Endothelial cell of umbilical vein (primary cell): ENCODE measurements around the gene SLC9A3. TPM values are rescaled to one million over a fixed set of nuclear protein-coding genes. Genes with fewer than 3 reads are reported as not detected.

Experiments used
- BruUV-seq: library from RNA; stranded (reverse); fragments of 400-500 nt; replicated peaks from 2 replicates; lab custom pipeline; 2021; lab: Mats Ljungman, UMichigan
- CTCF ChIA-PET: fragments of 300-600, 350-600 bp; sonication (Branson Sonifier 250); formaldehyde crosslinking; loops from one replicate; lab custom pipeline; 2021; ENCODE audit warnings: antibody characterized with exemption, inconsistent platforms; lab: Charles Lee
- POLR2A ChIA-PET: fragments of 300-600, 350-600 bp; sonication (Branson Sonifier 250); formaldehyde crosslinking; loops from one replicate; lab custom pipeline; 2021; ENCODE audit warnings: antibody characterized with exemption, inconsistent platforms; lab: Charles Lee
- DNase-seq: peaks from one replicate; pipeline ENCODE4 v3.0.0-alpha.2; 2011; ENCODE audit warnings: low read depth, low spot score
- FAIRE-seq: peaks from 2 replicates; lab custom pipeline; 2011; peaks lifted over from hg19 to GRCh38; lab: Jason Lieb, UNC
- H2AFZ ChIP-seq: 2 replicates; pipeline ENCODE4 v1.6.0; 2012; ENCODE audit warnings: low read depth, low read length, control low read depth, inconsistent platforms
- H3K27ac ChIP-seq: 2 replicates; pipeline ENCODE4 v1.5.1; 2011; ENCODE audit warnings: low read depth, mild to moderate bottlenecking, control low read depth, low read length, moderate library complexity; ENCODE audit not compliant: insufficient read depth
- H3K27me3 ChIP-seq, 2 experiments: 2 replicates each; pipeline versions ENCODE4 v1.6.0 to v1.6.1; 2011; ENCODE audit warnings: low read length in 2 of 2, mixed read lengths in 1 of 2; ENCODE audit not compliant: control insufficient read depth in 2 of 2, insufficient read depth in 2 of 2
- H3K36me3 ChIP-seq, 2 experiments: 2 replicates in 1 of 2; 3 replicates in 1 of 2; pipeline ENCODE4 v1.5.1; 2011; ENCODE audit warnings: low read length in 2 of 2, mild to moderate bottlenecking in 1 of 2, moderate library complexity in 1 of 2; ENCODE audit not compliant: control insufficient read depth in 2 of 2, insufficient read depth in 2 of 2; ENCODE audit errors: extremely low read depth in 1 of 2
- H3K4me1 ChIP-seq: 3 replicates; pipeline ENCODE4 v1.5.1; 2011; ENCODE audit warnings: mild to moderate bottlenecking, low read length; ENCODE audit not compliant: control insufficient read depth, insufficient read depth; ENCODE audit errors: extremely low read depth
- H3K4me2 ChIP-seq: 2 replicates; pipeline ENCODE4 v1.6.1; 2011; ENCODE audit warnings: low read length, control low read depth, mixed read lengths; ENCODE audit not compliant: insufficient read depth
- H3K4me3 ChIP-seq, 3 experiments: fragments of 200-600 bp in 1 of 3; sonication (generic), shearing (Covaris generic) in 1 of 3; replicated peaks in 1 of 3; 2 replicates each; pipeline ENCODE4 v1.5.1; 2011 to 2016; ENCODE audit warnings: control low read depth in 3 of 3, low read length in 3 of 3, mild to moderate bottlenecking in 2 of 3, inconsistent platforms in 1 of 3, low read depth in 1 of 3, moderate library complexity in 1 of 3; ENCODE audit not compliant: insufficient read depth in 1 of 3
- H3K79me2 ChIP-seq: 2 replicates; pipeline ENCODE4 v1.6.0; 2012; ENCODE audit warnings: low read length, inconsistent platforms; ENCODE audit not compliant: control insufficient read depth, insufficient read depth
- H3K9ac ChIP-seq: replicated peaks from 2 replicates; pipeline ENCODE3; 2011; ENCODE audit warnings: low read length, control low read depth; ENCODE audit not compliant: insufficient read depth; ENCODE audit errors: extremely low read depth
- H3K9me1 ChIP-seq: replicated peaks from 3 replicates; pipeline ENCODE4 v1.6.0; 2011; ENCODE audit warnings: mild to moderate bottlenecking, low read length; ENCODE audit not compliant: control insufficient read depth, insufficient read depth; ENCODE audit errors: extremely low read depth
- H3K9me3 ChIP-seq: replicated peaks from 2 replicates; pipeline ENCODE4 v1.5.1; 2012; ENCODE audit warnings: low read length, inconsistent platforms; ENCODE audit not compliant: control insufficient read depth, insufficient read depth
- H4K20me1 ChIP-seq: replicated peaks from 2 replicates; pipeline ENCODE3; 2011; ENCODE audit warnings: mild to moderate bottlenecking, low read length; ENCODE audit not compliant: control insufficient read depth, insufficient read depth; ENCODE audit errors: extremely low read depth
- CTCF ChIP-seq, 2 donors: IDR thresholded peaks; 1 replicate in 1 of 2; 2 replicates in 1 of 2; pipeline ENCODE4 v1.5.1; 2011; ENCODE audit warnings: low read length in 2 of 2, mild to moderate bottlenecking in 2 of 2, moderate library complexity in 2 of 2, control low read depth in 1 of 2, inconsistent platforms in 1 of 2, low read depth in 1 of 2; ENCODE audit not compliant: insufficient read depth in 1 of 2; ENCODE audit errors: extremely low read depth in 1 of 2
- FOS ChIP-seq: IDR thresholded peaks from 2 replicates; pipeline ENCODE4 v1.6.1; 2011; ENCODE audit warnings: mild to moderate bottlenecking, low read length, moderate library complexity, borderline replicate concordance; ENCODE audit not compliant: insufficient read depth
- JUN ChIP-seq: IDR thresholded peaks from 2 replicates; pipeline ENCODE4 v1.6.1; 2011; ENCODE audit warnings: borderline replicate concordance, low read depth; ENCODE audit not compliant: insufficient read length, insufficient read depth
- MAX ChIP-seq: IDR thresholded peaks from 2 replicates; pipeline ENCODE4 v1.6.1; 2011; ENCODE audit not compliant: insufficient read depth, insufficient read length
- POLR2AphosphoS5 ChIP-seq: IDR thresholded peaks from 2 replicates; pipeline ENCODE4 v1.6.1; 2012; ENCODE audit warnings: low read depth, mild to moderate bottlenecking, control low read depth, low read length, moderate library complexity; ENCODE audit not compliant: insufficient read depth
- dilution Hi-C: fragments of 300-500 bp; cut with MboI; formaldehyde crosslinking; loops from one replicate; pipeline ENCODE4 v1.15.0; 2019; ENCODE audit warnings: low sequenced_read_pairs; ENCODE audit not compliant: extremely low pct_ligation_motif_present
- intact Hi-C: fragments of 100-400 bp; cut with micrococcal nuclease; formaldehyde crosslinking; loops from one replicate; pipeline ENCODE4 v1.10.0; 2022
- polyA plus RNA-seq, 4 experiments: library from polyadenylated mRNA; depleted of rRNA in 3 of 4; stranded (reverse) in 3 of 4; unstranded in 1 of 4; fragments of >200 nt; gene quantifications; 2 replicates each; pipeline versions ENCODE4 v1.2.1 to v1.2.3, GENCODE V29; 2011 to 2012; ENCODE audit warnings: missing spikeins in 1 of 4
- total RNA-seq: library from RNA; stranded (reverse); gene quantifications from 2 replicates; pipeline ENCODE4 v1.2.3, GENCODE V29; 2021

The SLC9A3 gene
- total and polyA plus RNA-seq, 2 donors (not counting 3 experiments of a cell fraction or from before 2014, with no cell fraction given) = 0.79 to 0.82 TPM

GRCh38 chr5:568809-569208, 44.6 kb upstream of the SLC9A3 start:
- H3K27me3 ChIP-seq = peaks cover 4 to 5% of the 10 kb centered on the region in 2 experiments

GRCh38 chr5:568061-568781, 44.0 kb upstream of the SLC9A3 start:
- no peak overlapping the region for H2AFZ ChIP-seq
- no peak overlapping the region for H3K27ac ChIP-seq
- CTCF ChIA-PET = no interaction called here
- H3K4me1 ChIP-seq = no peaks in the 10 kb centered on the region
- dilution Hi-C loops (no loop called here), intact Hi-C loops (no loop called here)
- no peak overlapping the region for H3K4me2 ChIP-seq
- no peak for DNase-seq
- no peaks in the 10 kb centered on the region for H3K9me3 ChIP-seq
- POLR2A ChIA-PET = no interaction called here
- H4K20me1 ChIP-seq = no peaks in the 10 kb centered on the region
- H3K4me3 ChIP-seq = no peak overlapping the region
- no TSS peak for BruUV-seq
- no peaks in the 10 kb centered on the region for H3K36me3 ChIP-seq
- TF ChIP-seq MAX = no peak
- no peak for TF ChIP-seq JUN
- no peak for TF ChIP-seq FOS
- TF ChIP-seq CTCF (IDR thresholded peaks at IDR 0.05; ENCODE audit: extremely low read depth in 1 of 2, insufficient read depth in 1 of 2, low read depth in 1 of 2, low read length in 2 of 2) = no peak
- FAIRE-seq = no peak
- no peak overlapping the region for H3K9ac ChIP-seq
- no peaks in the 10 kb centered on the region for H3K79me2 ChIP-seq
- no peaks in the 10 kb centered on the region for H3K9me1 ChIP-seq
- H3K27me3 ChIP-seq = peaks cover 4 to 5% of the 10 kb centered on the region in 2 experiments

More at GRCh38 chr5:568809-569208, 44.6 kb upstream of the SLC9A3 start:
- intact Hi-C loops = no loop called here
- H2AFZ ChIP-seq = no peak overlapping the region
- no peaks in the 10 kb centered on the region for H3K4me1 ChIP-seq
- H3K9ac ChIP-seq = no peak overlapping the region
- H3K4me3 ChIP-seq = no peak overlapping the region
- dilution Hi-C loops = no loop called here
- TF ChIP-seq POLR2AphosphoS5 = no peak
- no peaks in the 10 kb centered on the region for H3K9me3 ChIP-seq
- no peaks in the 10 kb centered on the region for H3K9me1 ChIP-seq
- POLR2A ChIA-PET = no interaction called here
- no TSS peak for BruUV-seq
- H4K20me1 ChIP-seq = no peaks in the 10 kb centered on the region
- CTCF ChIA-PET = no interaction called here
- no peaks in the 10 kb centered on the region for H3K79me2 ChIP-seq
- no peaks in the 10 kb centered on the region for H3K36me3 ChIP-seq
- no peak for DNase-seq
- H3K4me2 ChIP-seq = no peak overlapping the region
- H3K27ac ChIP-seq = no peak overlapping the region
- no peak for FAIRE-seq
